HG02852 (cell line): ENCODE measurements around the gene VPS51.
"Not testable (repeated sequence)": the region's sequence is repeated elsewhere in the genome, so short reads cannot be mapped to it uniquely, and the experiment has no call there.

Experiments used
- ATAC-seq: cut with Tn5 transposase; IDR thresholded peaks from one replicate; pipeline ENCODE4 v1.9.1; 2021; ENCODE audit warnings: mild to moderate bottlenecking, moderate library complexity; ENCODE audit not compliant: unreplicated experiment

VPS51 gene

DNA sequence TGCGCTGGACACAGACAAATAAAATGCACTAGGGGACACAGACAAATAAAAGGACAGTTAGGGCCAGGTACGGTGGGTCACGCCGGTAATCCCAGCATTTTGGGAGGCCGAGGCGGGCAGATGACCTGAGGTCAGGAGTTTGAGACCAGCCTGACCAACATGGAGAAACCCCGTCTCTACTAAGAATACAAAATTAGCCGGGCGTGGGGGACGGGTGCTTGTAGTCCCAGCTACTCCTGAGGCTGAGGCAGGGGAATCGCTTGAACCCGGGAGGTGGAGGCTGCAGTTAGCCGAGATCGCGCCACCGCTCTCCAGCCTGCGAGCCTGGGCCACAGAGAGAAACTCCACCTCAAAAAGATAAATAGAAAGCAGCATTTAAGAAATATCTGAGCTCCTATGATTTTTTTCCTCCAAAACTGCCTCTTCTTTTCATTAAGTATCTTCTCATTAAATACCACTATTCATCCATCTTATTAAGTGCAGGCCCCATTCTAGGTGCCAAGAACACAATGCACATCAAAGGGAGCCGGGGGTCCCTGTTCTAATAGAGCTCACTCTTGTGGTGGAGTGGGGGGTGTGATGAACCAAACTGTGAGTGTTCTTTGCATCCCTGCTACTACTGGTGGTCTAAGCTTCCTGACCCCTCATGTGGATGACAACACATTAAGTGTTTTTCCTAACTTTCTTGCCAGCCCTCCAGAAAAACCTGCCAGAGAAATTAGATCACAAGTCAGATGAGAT is 22.3 kb downstream of the VPS51 start:
- ATAC-seq, result no peak

- not testable (repeated sequence) for ATAC-seq
These were observed 23.1 kb downstream of the VPS51 start for GRCh38 chr11:65118891-65119669.

DNA sequence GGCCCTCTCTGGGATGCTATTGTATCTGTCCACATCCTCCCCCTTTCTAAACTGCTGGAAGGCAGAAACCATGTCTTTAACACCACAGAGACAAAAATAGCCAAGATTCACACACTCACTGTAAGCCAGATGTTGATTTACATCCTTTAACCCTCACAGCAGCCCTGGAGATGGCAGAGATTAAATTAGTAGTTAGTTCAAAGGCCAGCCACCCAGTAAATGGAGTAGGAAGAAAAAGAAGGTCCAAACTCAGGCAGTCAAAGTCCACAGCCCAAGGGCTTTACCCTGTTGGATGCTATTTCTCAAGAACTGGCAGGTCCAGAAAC is 23.6 kb downstream of the VPS51 start:
- no peak for ATAC-seq

DNA sequence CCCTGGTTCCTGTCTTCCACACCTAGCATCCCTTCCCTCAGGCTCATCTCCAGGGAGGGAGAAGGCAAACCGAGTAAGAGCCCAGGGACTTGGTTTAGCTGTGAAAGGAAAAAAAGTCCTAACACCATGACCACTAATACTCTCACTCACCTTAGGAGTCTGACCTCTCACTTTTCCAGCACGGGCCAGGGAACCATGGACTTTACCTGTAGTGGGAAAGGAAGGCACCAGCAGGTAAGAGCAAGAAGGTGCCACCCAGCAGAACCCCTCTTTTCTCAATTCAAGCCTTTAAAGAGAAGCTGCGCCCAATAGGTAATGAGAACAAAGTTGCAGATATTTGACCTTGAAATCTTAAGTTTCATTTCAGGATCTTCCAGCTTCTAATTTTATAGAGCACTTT is 24.8 kb downstream of the VPS51 start:
- no peak for ATAC-seq

DNA sequence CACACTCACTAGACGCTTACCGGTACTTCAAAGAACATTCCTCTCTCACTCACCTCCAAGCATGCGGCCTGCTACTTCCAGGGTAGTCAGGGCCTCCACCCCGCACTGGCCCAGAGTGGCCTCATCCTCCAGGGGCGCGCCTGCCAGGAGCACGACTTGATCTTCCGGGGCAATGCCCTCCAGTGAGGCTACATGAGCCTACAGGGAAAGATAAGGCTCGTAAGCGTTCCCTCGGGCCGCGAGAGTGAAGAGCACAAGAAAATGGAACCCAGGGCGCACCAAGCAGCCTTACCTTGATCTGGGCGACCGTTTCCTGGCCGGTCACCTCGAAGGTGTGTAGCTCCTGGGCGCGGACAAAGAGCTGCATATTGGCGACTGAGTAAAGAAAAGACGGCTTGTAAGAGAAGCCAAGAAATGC is 25.4 kb downstream of the VPS51 start:
- ATAC-seq, result no peak

DNA sequence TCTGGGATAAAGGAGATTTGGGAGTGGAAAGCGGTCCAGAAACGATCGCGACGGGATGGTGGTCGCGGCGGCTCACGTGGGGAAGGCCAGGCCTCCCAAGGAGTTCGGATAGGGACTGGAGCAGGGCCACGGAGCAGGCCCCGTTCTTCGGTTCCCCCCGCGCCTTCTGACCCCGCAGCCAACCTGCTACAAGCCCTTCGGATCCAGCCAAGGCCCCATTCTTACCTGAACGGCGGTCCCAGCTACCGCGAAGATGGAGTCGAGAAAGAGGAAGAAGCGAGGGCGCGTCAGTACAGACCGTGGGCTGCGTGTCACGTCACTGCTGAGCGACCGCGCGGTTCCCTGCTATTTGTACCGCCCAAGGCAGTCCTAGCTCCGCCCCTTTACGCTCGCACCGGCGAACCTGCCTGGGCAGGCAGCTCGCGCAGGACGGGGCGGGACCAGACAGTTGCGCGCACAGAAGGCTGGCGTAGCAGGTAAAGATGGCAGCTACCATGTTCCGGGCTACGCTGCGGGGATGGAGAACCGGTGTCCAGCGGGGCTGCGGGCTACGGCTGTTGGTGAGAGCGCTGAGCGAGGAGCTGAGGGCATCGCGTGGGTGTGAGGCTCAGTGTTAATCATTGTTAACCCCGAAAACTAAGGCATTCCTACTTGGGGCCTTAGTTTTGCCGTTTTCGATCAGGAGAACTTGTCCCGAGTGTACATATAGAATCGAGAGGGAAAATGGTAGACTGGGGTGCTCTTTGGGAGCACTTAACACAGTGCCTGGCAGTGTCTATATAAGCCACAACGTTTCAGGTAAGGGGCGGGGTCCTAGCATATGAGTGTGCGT is 26.1 kb downstream of the VPS51 start, which contains the start of the genes FAU and MRPL49:
Gene FAU, minus strand, starts transcription at position 270 of the 832 bp plus-strand sequence. CDS start 321 bp downstream, outside the sequence.
Gene MRPL49, plus strand, starts transcription at position 457 of the 832 bp plus-strand sequence. Its CDS starts 26 bp downstream, at position 483.
- peak; percentile 64 for ATAC-seq

DNA sequence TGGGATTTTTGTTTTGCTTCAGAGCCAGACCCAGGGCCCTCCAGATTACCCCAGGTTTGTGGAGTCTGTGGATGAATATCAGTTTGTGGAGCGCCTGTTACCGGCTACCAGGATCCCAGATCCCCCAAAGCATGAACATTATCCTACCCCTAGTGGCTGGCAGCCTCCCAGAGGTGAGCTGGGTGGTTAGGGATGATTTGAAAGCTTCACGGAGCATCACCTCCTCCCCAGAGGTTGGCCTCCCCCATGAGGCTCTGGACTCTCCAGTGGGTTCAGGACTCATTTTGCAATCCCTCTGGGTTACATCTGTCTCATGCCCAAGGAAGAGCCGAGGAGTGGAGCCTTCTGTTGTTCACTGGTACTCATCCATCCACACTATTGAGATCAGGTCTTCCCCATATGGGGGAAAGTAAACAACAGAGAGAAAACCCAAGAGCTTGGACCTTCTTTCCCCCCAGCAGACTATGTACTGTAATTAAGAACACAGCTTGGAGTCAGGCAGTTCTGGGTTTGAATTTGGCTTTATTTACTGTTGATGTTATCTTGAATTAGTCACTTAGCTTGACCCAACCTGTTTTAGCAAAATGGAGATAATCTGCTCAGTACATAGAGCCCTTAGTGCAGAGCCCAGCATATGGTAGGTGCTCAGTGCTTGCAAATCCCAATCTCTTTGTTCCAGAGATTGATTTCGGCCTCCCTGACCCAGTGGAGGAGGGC is 28.6 kb downstream of the VPS51 start:
- ATAC-seq, result no peak

DNA sequence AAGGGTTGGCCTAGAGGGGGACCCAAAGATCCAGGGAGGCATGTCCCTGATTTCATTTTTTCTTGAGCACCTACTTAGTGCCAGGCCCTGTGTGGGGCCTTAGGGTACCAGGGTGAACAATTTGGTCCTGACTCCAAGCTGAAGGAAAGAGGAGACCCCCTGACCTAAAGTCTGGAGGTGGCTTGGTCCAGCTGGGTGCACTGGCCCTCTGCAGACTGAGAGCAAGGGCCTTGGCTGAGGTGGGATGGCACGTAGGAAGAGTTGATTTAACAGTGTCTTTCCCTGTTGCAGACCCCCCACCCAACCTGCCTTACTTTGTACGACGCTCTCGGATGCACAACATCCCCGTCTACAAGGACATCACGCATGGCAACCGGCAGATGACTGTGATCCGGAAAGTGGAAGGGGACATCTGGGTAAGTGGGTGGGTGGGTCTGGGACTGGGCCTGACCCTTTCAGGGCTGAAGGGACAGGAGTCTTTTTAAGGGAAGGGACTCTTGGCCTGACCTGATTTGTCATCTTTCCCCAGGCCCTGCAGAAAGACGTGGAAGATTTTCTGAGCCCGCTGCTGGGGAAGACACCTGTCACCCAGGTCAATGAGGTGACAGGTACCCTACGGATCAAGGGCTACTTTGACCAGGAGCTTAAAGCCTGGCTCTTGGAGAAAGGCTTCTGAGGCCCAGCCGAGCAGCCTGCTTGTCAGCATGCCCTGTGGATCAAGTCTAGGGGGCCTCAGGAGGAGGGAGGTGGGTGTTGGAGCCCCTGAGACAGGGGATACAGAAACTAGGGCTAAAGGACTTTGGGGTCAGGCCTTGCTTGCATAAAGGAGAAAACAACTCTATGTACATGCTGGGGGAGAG is 29.4 kb downstream of the VPS51 start:
- no peak for ATAC-seq

GRCh38 chr11:65126624-65127274 is 30.7 kb downstream of the VPS51 start:
- no peak for ATAC-seq

DNA sequence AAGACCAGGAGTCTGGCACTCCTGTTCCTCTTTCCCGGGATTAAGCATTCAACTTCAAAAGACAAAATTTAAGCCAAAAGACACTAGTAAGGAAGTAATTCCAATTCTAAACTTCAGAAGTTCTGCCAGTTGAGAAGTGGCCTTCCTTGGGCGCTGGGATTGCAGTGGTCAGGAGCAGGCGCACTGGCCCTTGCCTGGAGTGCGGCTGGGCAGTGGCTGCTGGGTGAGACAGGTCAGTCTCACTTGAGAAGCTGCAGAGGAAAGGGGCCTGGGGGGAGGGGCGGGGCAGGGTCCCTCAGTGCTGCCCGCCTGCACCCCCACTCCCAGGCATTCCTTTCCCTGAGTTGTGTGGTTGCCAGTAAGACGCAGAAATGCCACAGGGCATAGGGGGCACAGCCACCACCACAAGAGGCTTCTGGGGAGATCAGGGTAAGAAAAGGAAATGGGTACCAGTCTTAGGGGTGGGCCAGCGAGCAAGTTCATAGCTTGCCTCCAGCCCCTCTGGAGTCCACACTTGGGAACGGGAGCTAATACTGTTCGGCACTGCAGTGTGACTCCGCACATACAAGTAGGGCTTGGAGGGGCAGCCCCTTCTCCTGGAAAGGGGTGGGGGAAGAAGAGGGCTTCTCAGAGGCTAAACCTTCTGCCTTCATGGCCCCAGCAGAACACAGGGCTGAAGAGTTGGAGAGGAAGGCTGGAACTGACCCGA is 31.6 kb downstream of the VPS51 start:
- no peak for ATAC-seq

- no peak for ATAC-seq
These were observed 32.5 kb downstream of the VPS51 start for GRCh38 chr11:65128182-65129145.

- no peak for ATAC-seq
These were observed 33.8 kb downstream of the VPS51 start for GRCh38 chr11:65129649-65130441.

- ATAC-seq, result no peak
These were observed 34.8 kb downstream of the VPS51 start for GRCh38 chr11:65130631-65131416.

DNA sequence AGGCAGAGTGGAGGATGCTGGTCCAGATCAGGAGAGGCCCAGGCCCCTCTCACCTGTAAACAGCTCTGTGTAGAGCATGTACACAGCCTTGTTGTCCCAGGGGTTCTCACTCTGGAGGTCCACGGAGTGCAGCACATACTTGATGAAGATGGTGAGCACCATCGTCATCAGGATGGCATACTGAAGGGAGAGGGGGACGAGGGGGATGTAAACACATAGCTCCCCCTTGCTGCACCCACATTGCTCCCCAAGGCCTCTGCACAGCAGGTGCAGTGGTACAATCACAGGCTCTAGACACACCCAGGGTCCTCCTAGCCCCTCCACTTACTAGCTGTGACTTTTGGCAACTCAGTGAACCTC is 35.4 kb downstream of the VPS51 start:
- ATAC-seq, result no peak

- no peak for ATAC-seq
These were observed 35.9 kb downstream of the VPS51 start for GRCh38 chr11:65131895-65132237.
